ENCODE measurements around the gene SLC6A3.

Gene SLC6A3

GRCh38 chr5:1453613-1454012 lies 8.4 kb upstream of the SLC6A3 start:
- H3K9me3 ChIP-seq (ENCODE audit: control insufficient read depth, low read length), result no peaks in the 10 kb centered on the region
- H3K4me2 ChIP-seq (ENCODE audit: low read length), result no peak overlapping the region
- H3K27ac ChIP-seq, result no peak overlapping the region
- H3K9ac ChIP-seq, result no peak overlapping the region
- no peak overlapping the region for H2AFZ ChIP-seq
- no peak for TF ChIP-seq CTCF (IDR thresholded peaks at IDR 0.05)
- H3K79me2 ChIP-seq, result no peaks in the 10 kb centered on the region
- H3K4me3 ChIP-seq (ENCODE audit: low read depth, low read length), result no peak overlapping the region
- H3K36me3 ChIP-seq (ENCODE audit: control insufficient read depth, insufficient read depth, low read length), result no peaks in the 10 kb centered on the region
- H3K27me3 ChIP-seq (ENCODE audit: control insufficient read depth, insufficient read depth, low read length), result no peaks in the 10 kb centered on the region
- no peaks in the 10 kb centered on the region for H3K4me1 ChIP-seq

DNA sequence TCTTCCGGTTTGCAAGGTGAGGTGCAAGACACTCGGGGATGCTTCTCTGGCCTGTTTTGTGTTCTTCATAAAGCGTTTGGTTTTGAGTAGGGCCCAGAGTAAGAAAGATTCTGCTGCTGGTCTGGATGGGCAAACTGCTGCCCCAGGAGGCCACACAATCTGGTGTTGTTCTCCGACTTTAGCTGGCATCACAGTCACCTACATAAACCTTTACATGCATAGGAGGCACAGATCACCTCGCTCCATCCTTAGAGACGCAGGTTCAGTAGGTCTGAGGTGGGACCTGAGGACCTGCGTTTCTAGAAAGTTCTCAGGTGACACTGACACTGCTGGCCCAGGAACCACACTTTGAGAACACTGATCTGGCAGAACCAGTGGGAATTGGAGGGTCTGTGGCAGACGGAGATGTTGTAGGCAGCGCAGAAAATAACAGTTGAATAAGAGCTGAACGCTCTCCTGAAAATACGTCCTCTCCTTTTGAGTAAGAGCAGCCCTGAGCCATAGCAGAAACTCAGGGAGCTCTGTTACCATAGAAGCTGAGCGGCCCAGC lies 3.9 kb upstream of the SLC6A3 start:
- no peak overlapping the region for H3K4me3 ChIP-seq (ENCODE audit: low read depth, low read length)

DNA sequence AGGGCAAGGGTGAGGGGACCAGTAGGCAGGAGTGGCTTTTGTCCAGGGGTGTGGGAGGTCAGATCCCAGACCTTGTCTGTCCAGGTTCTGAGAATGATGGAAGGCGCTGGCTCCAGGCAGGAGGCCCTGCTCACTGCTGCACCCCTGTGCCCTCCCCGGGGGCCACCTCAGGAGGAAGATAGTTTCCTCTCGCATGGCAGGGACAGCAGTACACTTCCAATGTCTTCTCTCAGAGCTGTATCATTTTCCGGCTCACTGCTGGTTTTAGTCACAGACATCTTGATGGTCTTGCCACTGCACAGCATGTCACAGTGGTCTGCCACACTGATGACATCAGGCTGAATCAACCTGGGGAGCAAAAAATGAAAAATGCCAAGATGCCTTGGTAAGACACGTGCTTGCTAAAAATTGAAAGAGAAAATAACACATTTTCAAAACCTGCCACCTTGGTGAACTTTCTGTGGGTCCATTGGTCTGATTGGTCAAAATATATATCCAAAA lies 3.3 kb upstream of the SLC6A3 start:
- Histone ChIP-seq H2AFZ (no peak overlapping the region), H3K27me3 (ENCODE audit: control insufficient read depth, insufficient read depth, low read length) (peaks cover 8% of the 10 kb centered on the region), H3K79me2 (no peaks in the 10 kb centered on the region), H3K9me3 (ENCODE audit: control insufficient read depth, low read length) (no peaks in the 10 kb centered on the region), H3K9ac (no peak overlapping the region), H3K4me1 (no peaks in the 10 kb centered on the region), H3K4me2 (ENCODE audit: low read length) (no peak overlapping the region), H3K27ac (no peak overlapping the region), H3K4me3 (ENCODE audit: low read depth, low read length) (no peak overlapping the region), H3K36me3 (ENCODE audit: control insufficient read depth, insufficient read depth, low read length) (no peaks in the 10 kb centered on the region)
- TF ChIP-seq CTCF (IDR thresholded peaks at IDR 0.05), result no peak

More for the DNA sequence above, 3.9 kb upstream of the SLC6A3 start:
- Histone ChIP-seq H3K4me1 (no peaks in the 10 kb centered on the region), H3K4me2 (ENCODE audit: low read length) (no peak overlapping the region), H2AFZ (no peak overlapping the region), H3K79me2 (no peaks in the 10 kb centered on the region), H3K27me3 (ENCODE audit: control insufficient read depth, insufficient read depth, low read length) (peaks cover 6% of the 10 kb centered on the region), H3K9ac (no peak overlapping the region), H3K27ac (no peak overlapping the region), H3K9me3 (ENCODE audit: control insufficient read depth, low read length) (no peaks in the 10 kb centered on the region), H3K36me3 (ENCODE audit: control insufficient read depth, insufficient read depth, low read length) (no peaks in the 10 kb centered on the region)
- no peak for TF ChIP-seq CTCF (IDR thresholded peaks at IDR 0.05)

GRCh38 chr5:1447671-1448361 lies 2.6 kb upstream of the SLC6A3 start:
- Histone ChIP-seq H3K36me3 (ENCODE audit: control insufficient read depth, insufficient read depth, low read length) (no peaks in the 10 kb centered on the region), H3K4me3 (ENCODE audit: low read depth, low read length) (no peak overlapping the region), H3K9ac (no peak overlapping the region), H3K27ac (no peak overlapping the region), H3K4me1 (no peaks in the 10 kb centered on the region), H2AFZ (no peak overlapping the region), H3K9me3 (ENCODE audit: control insufficient read depth, low read length) (no peaks in the 10 kb centered on the region), H3K4me2 (ENCODE audit: low read length) (no peak overlapping the region), H3K79me2 (no peaks in the 10 kb centered on the region), H3K27me3 (ENCODE audit: control insufficient read depth, insufficient read depth, low read length) (peaks cover 13% of the 10 kb centered on the region)
- no peak for TF ChIP-seq CTCF (IDR thresholded peaks at IDR 0.05)

Measured in parathyroid adenoma (tissue), 2 donors.